ENCODE data around the gene ATP6V1C2.

- no peak for TF ChIP-seq CTCF (IDR thresholded peaks at IDR 0.05; ENCODE audit: poor library complexity, severe bottlenecking)
- TF ChIP-seq SMC3 (conservative IDR thresholded peaks at IDR 0.05; ENCODE audit: poor library complexity) = no peak
- no peak for TF ChIP-seq POLR2AphosphoS5 (IDR thresholded peaks at IDR 0.05)
- TF ChIP-seq REST (IDR thresholded peaks at IDR 0.05; ENCODE audit: borderline replicate concordance) = no peak
- TF ChIP-seq EP300 (conservative IDR thresholded peaks at IDR 0.05; ENCODE audit: poor library complexity, severe bottlenecking) = no peak
- no peak for TF ChIP-seq EZH2 (IDR thresholded peaks at IDR 0.05; ENCODE audit: borderline replicate concordance, insufficient read depth, low read length, poor library complexity, severe bottlenecking)
These were observed 29.9 kb upstream of the ATP6V1C2 start for GRCh38 chr2:10691521-10691920.

All from neural cell (in vitro differentiated cells).